NOMO-1 treated with dmso at 0.1 percent for 144 hours (cell line): Measurements from ENCODE around the gene MXD3.
"Not testable (repeated sequence)": the region's sequence is repeated elsewhere in the genome, so short reads cannot be mapped to it uniquely, and the experiment has no call there.

Source experiments
- DNase-seq: peaks from one replicate; lab custom pipeline; 2025; ENCODE audit not compliant: unreplicated experiment; lab: John Stamatoyannopoulos, UW

Gene MXD3, protein sequence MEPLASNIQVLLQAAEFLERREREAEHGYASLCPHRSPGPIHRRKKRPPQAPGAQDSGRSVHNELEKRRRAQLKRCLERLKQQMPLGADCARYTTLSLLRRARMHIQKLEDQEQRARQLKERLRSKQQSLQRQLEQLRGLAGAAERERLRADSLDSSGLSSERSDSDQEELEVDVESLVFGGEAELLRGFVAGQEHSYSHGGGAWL

GRCh38 chr5:177311723-177312648 is at the start of gene MXD3:
MXD3 (minus strand) TSS chr5:177311898; CDS start chr5:177311830, 68 bp downstream.
- peak; percentile 97 for DNase-seq

GRCh38 chr5:177360740-177361139 is 49.0 kb upstream of the MXD3 start:
- not testable (repeated sequence) for DNase-seq

GRCh38 chr5:177359860-177360259 is 48.2 kb upstream of the MXD3 start:
- no peak for DNase-seq

- no peak for DNase-seq
These were observed 47.8 kb upstream of the MXD3 start for GRCh38 chr5:177359451-177359851.

DNA sequence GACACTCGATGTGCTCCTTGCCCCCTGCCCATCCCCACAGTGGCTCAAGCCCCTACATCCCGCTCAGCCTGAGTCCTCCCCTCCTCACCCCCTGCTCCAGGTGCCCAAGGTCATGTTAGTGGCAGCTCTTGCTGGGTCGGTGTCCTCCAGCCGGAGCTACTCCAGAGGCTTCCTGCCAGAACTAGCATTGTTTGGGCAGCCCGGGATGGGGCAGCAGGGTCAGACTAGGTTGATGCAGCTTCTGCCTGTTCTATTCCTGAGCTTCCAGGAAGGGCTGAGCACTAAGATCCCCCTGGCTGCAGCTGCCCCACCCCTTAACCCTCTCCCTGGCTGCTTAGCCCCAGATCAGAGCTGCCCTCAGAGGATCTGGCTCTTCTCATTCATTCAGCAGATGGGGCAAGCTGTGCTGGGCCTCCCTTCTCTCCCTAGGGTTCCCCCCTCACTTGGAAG is 46.7 kb upstream of the MXD3 start:
- no peak for DNase-seq

DNA sequence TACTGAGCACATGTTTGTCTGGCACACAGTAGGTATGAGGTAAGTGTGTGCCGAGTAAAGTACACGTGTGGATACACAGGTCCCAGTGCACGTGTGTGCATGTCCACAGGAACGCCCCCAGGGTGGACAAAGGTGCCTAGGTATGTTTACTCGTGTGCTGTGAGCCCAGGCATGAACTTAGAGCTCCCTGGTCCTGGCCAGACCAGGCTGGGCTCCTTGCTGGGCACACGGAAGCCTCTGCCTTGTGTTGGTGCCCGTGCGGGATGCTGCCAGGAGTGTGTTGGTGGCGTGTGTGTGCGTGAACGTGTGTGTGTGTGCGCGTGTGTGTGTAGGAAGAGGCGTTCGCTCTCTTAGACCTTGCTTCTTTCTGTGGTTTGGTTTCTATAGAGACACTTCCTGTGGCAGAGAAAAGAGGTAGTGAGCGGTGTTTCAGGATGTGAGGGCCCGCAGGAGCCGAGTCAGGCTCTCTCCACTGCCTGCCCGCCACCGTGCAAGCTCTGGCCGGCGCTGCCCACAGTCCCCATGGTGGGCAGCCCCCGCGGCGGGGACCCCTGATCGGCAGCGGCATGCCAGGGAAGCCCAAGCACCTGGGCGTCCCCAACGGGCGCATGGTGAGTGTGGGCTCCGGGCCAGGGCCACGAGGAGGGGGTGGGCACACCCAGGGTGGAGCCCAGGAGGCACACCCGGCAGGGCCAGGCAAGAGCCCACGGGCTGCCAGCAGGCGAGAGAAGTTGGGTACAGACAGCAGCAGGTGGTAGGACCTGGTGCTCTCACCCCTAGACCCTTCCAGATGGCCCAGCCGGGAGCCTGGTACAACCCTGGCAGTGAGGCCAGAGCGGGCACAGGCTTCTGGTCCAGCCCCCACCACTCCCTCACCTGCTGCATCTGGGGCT is 46.0 kb upstream of the MXD3 start, which contains the start of gene RGS14:
Gene RGS14, plus strand, starts transcription at position 466 of the 893 bp plus-strand sequence. Its CDS starts 101 bp downstream, at position 567.
- peak; percentile 88 for DNase-seq

DNA sequence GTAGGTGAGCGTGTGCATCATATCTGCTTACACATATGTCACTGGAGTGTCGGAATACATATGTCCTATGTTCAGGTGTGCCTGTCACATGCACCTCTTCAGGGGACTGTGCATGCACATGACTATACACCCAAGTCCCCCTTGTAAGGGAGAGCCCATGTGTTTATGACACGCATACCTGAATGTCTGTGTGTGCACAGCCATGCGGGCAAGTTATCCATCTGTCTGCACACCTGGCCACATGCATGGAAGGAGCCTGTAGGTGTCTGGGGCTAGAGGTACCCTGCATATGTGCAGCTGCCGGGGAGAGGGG is 45.4 kb upstream of the MXD3 start:
- DNase-seq: no peak

DNA sequence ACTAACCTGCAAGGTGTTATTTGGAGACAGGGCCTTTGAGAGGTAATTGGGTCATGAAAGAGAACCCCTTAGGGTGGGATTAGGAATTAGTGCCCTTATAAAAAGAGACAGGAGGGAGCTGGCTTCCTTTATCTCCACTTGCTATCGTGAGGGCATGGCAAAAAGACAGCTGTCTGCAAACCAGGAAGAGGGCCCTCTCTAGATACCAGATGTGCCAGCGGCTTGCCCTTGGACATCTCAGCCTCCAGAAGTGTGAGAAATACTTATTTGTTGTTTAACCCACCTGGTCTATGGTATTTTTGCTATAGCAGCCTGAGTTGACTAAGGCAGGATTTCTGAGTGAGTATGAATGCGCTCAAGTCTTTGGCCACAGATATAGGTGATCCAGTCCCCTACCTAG is 45.0 kb upstream of the MXD3 start:
- no peak for DNase-seq

DNA sequence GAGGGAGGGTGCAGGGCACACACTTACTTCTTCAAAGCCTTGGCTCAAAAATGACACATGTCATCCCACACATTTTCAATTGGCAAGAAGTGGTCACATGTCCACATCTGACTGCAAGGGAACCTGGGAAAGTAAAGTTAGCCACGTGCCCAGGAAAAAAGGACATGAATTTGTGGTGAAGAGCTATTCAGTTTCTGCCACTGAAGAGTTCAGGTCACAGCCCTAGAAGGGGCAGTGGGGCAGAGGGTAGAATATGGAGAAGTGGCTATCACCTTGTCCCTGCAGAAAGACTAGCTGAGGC is 44.1 kb upstream of the MXD3 start:
- no peak for DNase-seq

GRCh38 chr5:177355162-177355867 is 43.6 kb upstream of the MXD3 start:
- DNase-seq: no peak

DNA sequence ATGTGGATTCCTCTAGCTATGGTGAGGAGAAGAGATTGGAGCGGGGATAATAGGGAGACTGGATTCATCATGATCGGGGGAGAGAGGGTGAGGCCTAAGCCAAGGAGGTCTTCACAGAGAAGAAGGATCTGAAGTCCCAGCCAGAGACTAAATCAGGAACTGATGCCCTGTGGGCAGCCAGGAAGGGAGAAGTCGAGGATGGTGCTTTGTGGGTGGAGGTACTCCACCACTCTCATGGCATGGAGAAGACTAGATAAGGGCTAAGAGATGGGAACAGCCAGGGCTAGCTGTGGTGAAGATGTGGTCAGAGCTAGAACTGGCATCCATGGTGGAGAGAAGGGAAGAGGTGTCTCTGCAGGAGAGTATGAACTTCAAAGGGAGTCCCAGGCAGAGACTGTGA is 43.0 kb upstream of the MXD3 start:
- no peak for DNase-seq

DNA sequence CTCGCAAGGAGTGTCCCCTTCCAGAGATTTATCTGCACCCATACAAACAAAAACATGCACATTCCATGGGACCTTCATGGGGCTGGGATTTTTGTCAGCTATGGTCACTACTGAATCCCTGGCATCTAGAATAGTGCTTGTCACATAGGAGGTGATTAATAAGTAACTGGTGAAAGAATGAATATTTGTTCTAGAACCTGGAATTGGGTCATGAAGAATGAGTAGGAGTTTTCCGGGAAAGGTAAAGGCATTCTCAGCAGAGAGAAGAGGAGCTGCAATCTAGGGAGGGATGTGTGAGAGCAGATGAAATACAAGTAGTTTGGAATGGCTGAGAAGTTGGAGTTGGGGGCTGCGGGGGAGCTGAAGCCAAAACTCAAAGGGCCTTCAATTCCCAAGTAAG is 42.6 kb upstream of the MXD3 start:
- no peak for DNase-seq

- peak; percentile 21 for DNase-seq
These were observed 41.4 kb upstream of the MXD3 start for GRCh38 chr5:177353093-177353492.

- peak; percentile 97 for DNase-seq
These were observed 40.0 kb upstream of the MXD3 start, which contains the start of gene LMAN2 for GRCh38 chr5:177351392-177352329. LMAN2 (minus strand) TSS chr5:177351668; CDS start chr5:177351647, 21 bp downstream.

DNA sequence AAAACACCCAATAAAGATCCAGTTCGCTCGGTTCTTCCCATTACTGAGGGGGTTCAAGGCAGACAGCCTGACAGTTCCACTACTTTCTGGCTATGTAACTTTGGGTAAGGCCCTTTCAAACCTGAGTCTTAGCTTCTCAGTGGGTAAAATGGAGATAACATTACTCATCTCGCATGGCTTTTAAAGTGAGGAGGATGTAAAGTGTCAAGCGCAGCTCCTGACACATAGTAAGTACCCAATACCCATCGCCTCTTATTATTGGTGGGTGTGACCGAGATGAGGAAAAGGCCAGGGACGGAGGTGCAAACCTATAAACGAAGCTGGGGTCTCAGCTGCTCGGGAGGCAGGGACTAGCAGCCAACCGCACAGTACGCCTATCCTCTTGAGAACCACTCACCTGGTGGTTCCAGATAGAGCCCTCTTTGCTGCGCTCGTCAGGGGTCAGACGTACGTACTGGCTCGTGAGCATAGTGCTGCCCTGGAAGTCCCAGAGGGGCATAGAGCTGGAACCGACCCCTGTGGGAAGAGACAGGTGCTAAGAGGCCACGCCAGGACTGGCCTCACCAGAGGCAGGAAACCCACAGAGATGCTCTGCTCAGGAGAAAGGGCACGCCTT is 39.2 kb upstream of the MXD3 start:
- DNase-seq: no peak

GRCh38 chr5:177349762-177350161 is 38.1 kb upstream of the MXD3 start:
- no peak for DNase-seq

GRCh38 chr5:177349362-177349647 is 37.6 kb upstream of the MXD3 start:
- no peak for DNase-seq

DNA sequence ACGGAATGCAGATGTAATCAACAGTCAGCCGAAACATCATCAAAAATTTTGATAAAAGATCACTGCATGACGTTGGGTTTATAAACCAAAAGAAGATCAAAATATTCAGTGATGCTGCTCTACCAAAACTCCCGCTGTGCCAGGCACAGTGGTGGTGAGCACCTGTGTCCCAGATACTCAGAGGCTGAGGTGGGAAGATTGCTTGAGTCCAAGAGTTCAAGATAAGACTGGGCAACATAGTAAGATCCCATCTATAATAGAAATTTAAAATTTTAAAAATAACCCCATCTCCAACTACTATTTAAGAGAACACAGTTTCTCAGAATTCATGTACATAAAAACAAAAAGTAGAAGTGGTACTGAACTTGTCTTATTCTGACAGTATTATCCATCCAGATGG is 36.0 kb upstream of the MXD3 start:
- DNase-seq: no peak

- no peak for DNase-seq
These were observed 35.1 kb upstream of the MXD3 start for GRCh38 chr5:177346820-177347219.
